ENCODE measurements around the gene FOXF1.

Gene FOXF1

DNA sequence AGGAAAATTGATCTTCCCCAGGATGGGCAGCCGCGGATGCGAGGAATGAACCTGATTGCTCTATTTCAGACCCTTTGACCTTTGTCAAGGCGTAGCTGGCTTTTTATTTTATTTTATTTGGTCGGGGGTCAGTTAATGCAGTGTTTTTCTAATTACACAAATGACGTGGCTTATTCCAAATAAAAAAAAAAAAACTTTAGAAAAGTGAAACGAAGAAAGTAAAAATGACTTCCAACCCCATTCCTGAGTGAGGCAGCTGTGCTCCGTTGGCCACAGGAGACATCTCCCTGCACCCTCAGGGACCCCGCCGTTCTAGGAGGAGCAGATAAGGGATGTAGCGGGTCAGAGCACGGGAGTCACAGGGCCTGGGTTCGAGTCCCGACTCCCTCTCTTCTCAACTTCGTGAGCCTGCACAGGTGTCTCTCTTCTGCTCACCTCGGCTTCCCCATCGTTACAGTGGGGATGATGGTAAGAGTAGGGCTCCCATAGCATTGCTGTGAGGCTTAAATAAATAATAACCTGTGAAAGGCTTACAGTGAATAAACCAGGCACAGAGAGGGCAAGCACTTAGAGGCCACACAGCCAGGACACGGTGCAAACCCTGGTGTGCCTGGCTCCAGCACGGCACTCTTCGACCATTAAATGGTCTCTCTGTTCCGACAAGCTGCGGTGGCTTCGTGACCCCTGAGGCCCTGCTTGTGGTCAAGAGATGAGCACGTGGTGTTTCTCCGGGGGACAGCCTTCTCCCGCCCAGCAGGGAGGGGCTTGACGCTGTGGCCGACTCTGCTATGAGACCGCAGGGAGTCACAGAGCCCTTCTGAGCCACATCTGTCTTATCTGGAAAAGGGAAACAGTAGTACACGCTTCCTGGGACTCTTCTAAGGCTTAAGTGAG is 10.2 kb downstream of the FOXF1 start:
- no peak for TF ChIP-seq ZFX (IDR thresholded peaks at IDR 0.05; ENCODE audit: borderline replicate concordance)
- TF ChIP-seq, protein P1, sequence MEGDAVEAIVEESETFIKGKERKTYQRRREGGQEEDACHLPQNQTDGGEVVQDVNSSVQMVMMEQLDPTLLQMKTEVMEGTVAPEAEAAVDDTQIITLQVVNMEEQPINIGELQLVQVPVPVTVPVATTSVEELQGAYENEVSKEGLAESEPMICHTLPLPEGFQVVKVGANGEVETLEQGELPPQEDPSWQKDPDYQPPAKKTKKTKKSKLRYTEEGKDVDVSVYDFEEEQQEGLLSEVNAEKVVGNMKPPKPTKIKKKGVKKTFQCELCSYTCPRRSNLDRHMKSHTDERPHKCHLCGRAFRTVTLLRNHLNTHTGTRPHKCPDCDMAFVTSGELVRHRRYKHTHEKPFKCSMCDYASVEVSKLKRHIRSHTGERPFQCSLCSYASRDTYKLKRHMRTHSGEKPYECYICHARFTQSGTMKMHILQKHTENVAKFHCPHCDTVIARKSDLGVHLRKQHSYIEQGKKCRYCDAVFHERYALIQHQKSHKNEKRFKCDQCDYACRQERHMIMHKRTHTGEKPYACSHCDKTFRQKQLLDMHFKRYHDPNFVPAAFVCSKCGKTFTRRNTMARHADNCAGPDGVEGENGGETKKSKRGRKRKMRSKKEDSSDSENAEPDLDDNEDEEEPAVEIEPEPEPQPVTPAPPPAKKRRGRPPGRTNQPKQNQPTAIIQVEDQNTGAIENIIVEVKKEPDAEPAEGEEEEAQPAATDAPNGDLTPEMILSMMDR (IDR thresholded peaks at IDR 0.05): peak; percentile 66
- H3K27ac ChIP-seq: no peak overlapping the region

- TF ChIP-seq, protein P1 (IDR thresholded peaks at IDR 0.05): no peak
- no peak for TF ChIP-seq ZFX (IDR thresholded peaks at IDR 0.05; ENCODE audit: borderline replicate concordance)
- H3K27ac ChIP-seq: no peak overlapping the region
Observed at GRCh38 chr16:86521236-86522197, 11.2 kb downstream of the FOXF1 start.

DNA sequence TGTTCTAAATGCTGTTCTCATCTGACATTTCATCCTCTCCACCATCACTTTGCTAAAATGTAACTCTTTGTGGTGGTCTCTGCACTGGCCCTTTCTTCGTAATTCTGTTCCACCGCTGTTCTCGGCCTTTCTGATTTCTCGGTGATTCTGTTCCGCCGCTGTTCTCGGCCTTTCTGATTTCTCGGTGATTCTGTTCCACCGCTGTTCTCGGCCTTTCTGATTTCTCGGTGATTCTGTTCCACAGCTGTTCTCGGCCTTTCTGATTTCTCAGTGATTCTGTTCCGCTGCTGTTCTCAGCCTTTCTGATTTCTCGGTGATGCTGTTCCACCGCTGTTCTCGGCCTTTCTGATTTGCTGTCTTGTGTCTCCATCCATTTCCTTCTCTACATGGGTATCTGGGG is 12.3 kb downstream of the FOXF1 start:
- no peak overlapping the region for H3K27ac ChIP-seq
- TF ChIP-seq, protein P1 (IDR thresholded peaks at IDR 0.05): no peak
- TF ChIP-seq ZFX (IDR thresholded peaks at IDR 0.05; ENCODE audit: borderline replicate concordance): no peak

GRCh38 chr16:86523166-86523740 is 12.9 kb downstream of the FOXF1 start:
- no peak overlapping the region for H3K27ac ChIP-seq
- TF ChIP-seq, protein P1 (IDR thresholded peaks at IDR 0.05): no peak
- no peak for TF ChIP-seq ZFX (IDR thresholded peaks at IDR 0.05; ENCODE audit: borderline replicate concordance)

DNA sequence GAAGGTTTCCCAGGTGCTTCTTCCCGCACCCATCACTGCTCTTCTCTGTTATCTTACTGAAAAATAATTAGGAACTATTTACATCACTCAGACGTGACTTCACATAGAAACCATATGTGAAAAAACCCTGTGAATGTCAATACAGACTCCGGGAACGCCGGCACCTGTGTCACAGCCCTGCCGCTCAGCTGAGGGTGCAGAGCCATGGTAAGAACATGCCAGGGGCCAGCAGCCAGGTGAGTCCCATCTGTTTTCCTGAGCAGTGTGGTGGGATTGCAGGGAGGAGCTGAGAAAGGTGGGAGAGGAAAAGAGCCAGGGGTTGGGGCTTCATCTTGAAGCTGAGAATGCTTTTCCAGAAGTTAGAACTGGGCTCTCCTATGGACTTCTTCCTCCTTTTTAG is 13.7 kb downstream of the FOXF1 start:
- TF ChIP-seq ZFX (IDR thresholded peaks at IDR 0.05; ENCODE audit: borderline replicate concordance): no peak
- TF ChIP-seq, protein P1 (IDR thresholded peaks at IDR 0.05): no peak
- no peak overlapping the region for H3K27ac ChIP-seq

DNA sequence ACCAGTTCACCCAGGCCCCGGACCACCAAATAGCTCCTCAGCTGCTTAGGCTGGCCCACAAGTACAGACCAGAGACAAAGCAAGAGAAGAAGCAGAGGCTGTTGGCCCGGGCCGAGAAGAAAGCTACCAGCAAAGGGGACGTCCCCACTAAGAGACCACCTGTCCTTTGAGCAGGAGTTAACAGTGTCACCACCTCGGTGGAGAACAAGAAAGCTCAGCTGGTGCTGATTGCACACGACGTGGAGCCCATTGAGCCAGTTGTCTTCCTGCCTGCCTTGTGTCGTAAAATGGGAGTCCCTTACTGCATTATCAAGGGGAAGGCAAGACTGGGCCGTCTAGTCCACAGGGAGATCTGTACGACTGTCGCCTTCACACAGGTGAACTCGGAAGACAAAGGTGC is 15.4 kb downstream of the FOXF1 start:
- H3K27ac ChIP-seq: no peak overlapping the region
- TF ChIP-seq, protein P1 (IDR thresholded peaks at IDR 0.05): no peak
- TF ChIP-seq ZFX (IDR thresholded peaks at IDR 0.05; ENCODE audit: borderline replicate concordance): no peak

Data from 22Rv1 (cell line).